Subcutaneous abdominal adipose tissue (tissue), 5 donors: ENCODE results near the gene PCF11.
"Not testable (repeated sequence)": the region's sequence is repeated elsewhere in the genome, so short reads cannot be mapped to it uniquely, and the experiment has no call there.

Experiments
- H3K27ac ChIP-seq: one replicate; pipeline ENCODE4 v1.7.0; 2013; ENCODE audit warnings: low read depth, mild to moderate bottlenecking, inconsistent platforms, low read length, moderate library complexity
- H3K27me3 ChIP-seq, 5 donors: one replicate each; pipeline ENCODE4 v1.7.0; 2013; ENCODE audit warnings: low read length in 5 of 5, inconsistent platforms in 1 of 5; ENCODE audit not compliant: control insufficient read depth in 5 of 5, insufficient read depth in 4 of 5
- H3K36me3 ChIP-seq, 5 donors: one replicate each; pipeline ENCODE4 v1.7.0; 2013; ENCODE audit warnings: low read length in 5 of 5; ENCODE audit not compliant: control insufficient read depth in 5 of 5, insufficient read depth in 5 of 5
- H3K4me1 ChIP-seq, 5 donors: one replicate each; pipeline ENCODE4 v1.7.0; 2013; ENCODE audit warnings: low read length in 5 of 5, mild to moderate bottlenecking in 3 of 5, moderate library complexity in 1 of 5; ENCODE audit not compliant: control insufficient read depth in 5 of 5, insufficient read depth in 5 of 5
- H3K4me3 ChIP-seq, 5 donors: one replicate each; pipeline ENCODE4 v1.7.0; 2013; ENCODE audit warnings: low read length in 5 of 5, low read depth in 1 of 5
- H3K9ac ChIP-seq, 5 donors: one replicate each; pipeline ENCODE4 v1.7.0; 2013; ENCODE audit warnings: low read length in 5 of 5, mild to moderate bottlenecking in 4 of 5, moderate library complexity in 3 of 5
- H3K9me3 ChIP-seq, 5 donors: one replicate each; pipeline ENCODE4 v1.7.0; 2013; ENCODE audit warnings: low read length in 5 of 5; ENCODE audit not compliant: control insufficient read depth in 5 of 5
- donor health status: healthy.
- donor health status: healthy.
- donor health status: healthy.
- donor health status: healthy.
- donor health status: healthy.

PCF11 gene

GRCh38 chr11:83206221-83206620, 49.3 kb downstream of the PCF11 start:
- Histone ChIP-seq H3K27me3 (no peaks in the 10 kb centered on the region), H3K4me3 (no peak overlapping the region), H3K36me3 (peaks cover 2 to 21% (median 10%) of the 10 kb centered on the region in 5 donors), H3K9me3 (no peaks in the 10 kb centered on the region), H3K4me1 (no peaks in the 10 kb centered on the region), H3K27ac (no peak overlapping the region), H3K9ac (no peak overlapping the region)

- not testable (repeated sequence) for H3K4me3 ChIP-seq, H3K9ac ChIP-seq, H3K4me1 ChIP-seq, H3K27me3 ChIP-seq, H3K9me3 ChIP-seq, H3K27ac ChIP-seq
- H3K36me3 ChIP-seq: peaks cover 2 to 22% (median 14%) of the 10 kb centered on the region in 5 donors
These were observed 49.9 kb downstream of the PCF11 start for GRCh38 chr11:83206771-83207382.

GRCh38 chr11:83219095-83219494, 62.2 kb downstream of the PCF11 start:
- Histone ChIP-seq H3K27ac (no peak overlapping the region), H3K9me3 (no peaks in the 10 kb centered on the region), H3K27me3 (no peaks in the 10 kb centered on the region), H3K9ac (no peak overlapping the region), H3K36me3 (peaks cover 0 to 2% (median under 1%) of the 10 kb centered on the region in 5 donors), H3K4me1 (no peaks in the 10 kb centered on the region), H3K4me3 (no peak overlapping the region)

- H3K36me3 ChIP-seq: no peaks in the 10 kb centered on the region
- H3K4me3 ChIP-seq: no peak overlapping the region
- H3K9me3 ChIP-seq: no peaks in the 10 kb centered on the region
- H3K9ac ChIP-seq: no peak overlapping the region
- H3K27ac ChIP-seq: no peak overlapping the region
- no peaks in the 10 kb centered on the region for H3K27me3 ChIP-seq
- no peaks in the 10 kb centered on the region for H3K4me1 ChIP-seq
These were observed 63.3 kb downstream of the PCF11 start for GRCh38 chr11:83220260-83220659.

- Histone ChIP-seq H3K4me1 (no peaks in the 10 kb centered on the region), H3K9me3 (no peaks in the 10 kb centered on the region), H3K36me3 (no peaks in the 10 kb centered on the region), H3K9ac (no peak overlapping the region), H3K4me3 (no peak overlapping the region), H3K27ac (no peak overlapping the region), H3K27me3 (no peaks in the 10 kb centered on the region)
These were observed 64.8 kb downstream of the PCF11 start for GRCh38 chr11:83221694-83222093.

- H3K9me3 ChIP-seq: no peaks in the 10 kb centered on the region
- H3K27me3 ChIP-seq: no peaks in the 10 kb centered on the region
- no peak overlapping the region for H3K27ac ChIP-seq
- no peaks in the 10 kb centered on the region for H3K4me1 ChIP-seq
- H3K36me3 ChIP-seq: no peaks in the 10 kb centered on the region
- H3K9ac ChIP-seq: no peak overlapping the region
- no peak overlapping the region for H3K4me3 ChIP-seq
These were observed 65.6 kb downstream of the PCF11 start for GRCh38 chr11:83222499-83222898.

GRCh38 chr11:83223457-83223856, 66.5 kb downstream of the PCF11 start:
- no peaks in the 10 kb centered on the region for H3K4me1 ChIP-seq
- H3K27ac ChIP-seq: no peak overlapping the region
- H3K4me3 ChIP-seq: no peak overlapping the region
- H3K36me3 ChIP-seq: no peaks in the 10 kb centered on the region
- H3K9me3 ChIP-seq: no peaks in the 10 kb centered on the region
- H3K9ac ChIP-seq: no peak overlapping the region
- no peaks in the 10 kb centered on the region for H3K27me3 ChIP-seq

- Histone ChIP-seq H3K9me3 (peaks cover 0 to 2% (median 0%) of the 10 kb centered on the region in 5 donors), H3K4me3 (no peak overlapping the region), H3K4me1 (no peaks in the 10 kb centered on the region), H3K27me3 (no peaks in the 10 kb centered on the region), H3K9ac (no peak overlapping the region), H3K27ac (no peak overlapping the region), H3K36me3 (peaks cover 0 to 10% (median 0%) of the 10 kb centered on the region in 5 donors)
These were observed 78.9 kb downstream of the PCF11 start for GRCh38 chr11:83235825-83236224.
